GM19025 (cell line): ENCODE results near the gene RFXAP.

Experiments
- ATAC-seq: cut with Tn5 transposase; IDR thresholded peaks from one replicate; pipeline ENCODE4 v1.9.1; 2021; ENCODE audit warnings: mild to moderate bottlenecking, low read depth, moderate library complexity; ENCODE audit not compliant: unreplicated experiment

RFXAP gene

DNA sequence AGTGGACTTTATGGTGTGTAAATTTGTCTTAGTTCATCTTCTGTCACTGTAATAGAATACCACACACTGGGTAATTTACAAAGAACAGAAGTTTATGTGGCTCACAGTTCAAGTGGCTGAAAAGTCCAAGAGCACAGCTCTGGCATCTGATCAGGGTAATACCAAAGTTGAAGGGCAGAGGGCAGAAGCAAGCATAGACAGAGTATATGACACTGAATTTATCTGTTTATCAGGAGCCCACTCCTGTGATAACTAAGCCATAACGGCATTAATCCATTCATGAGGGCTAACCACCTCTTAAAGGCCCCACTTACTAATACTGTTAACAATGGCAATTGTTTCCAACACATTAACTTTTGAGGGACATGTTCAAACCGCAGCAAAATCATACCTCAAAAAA lies 4.0 kb upstream of the RFXAP start:
- no peak for ATAC-seq

DNA sequence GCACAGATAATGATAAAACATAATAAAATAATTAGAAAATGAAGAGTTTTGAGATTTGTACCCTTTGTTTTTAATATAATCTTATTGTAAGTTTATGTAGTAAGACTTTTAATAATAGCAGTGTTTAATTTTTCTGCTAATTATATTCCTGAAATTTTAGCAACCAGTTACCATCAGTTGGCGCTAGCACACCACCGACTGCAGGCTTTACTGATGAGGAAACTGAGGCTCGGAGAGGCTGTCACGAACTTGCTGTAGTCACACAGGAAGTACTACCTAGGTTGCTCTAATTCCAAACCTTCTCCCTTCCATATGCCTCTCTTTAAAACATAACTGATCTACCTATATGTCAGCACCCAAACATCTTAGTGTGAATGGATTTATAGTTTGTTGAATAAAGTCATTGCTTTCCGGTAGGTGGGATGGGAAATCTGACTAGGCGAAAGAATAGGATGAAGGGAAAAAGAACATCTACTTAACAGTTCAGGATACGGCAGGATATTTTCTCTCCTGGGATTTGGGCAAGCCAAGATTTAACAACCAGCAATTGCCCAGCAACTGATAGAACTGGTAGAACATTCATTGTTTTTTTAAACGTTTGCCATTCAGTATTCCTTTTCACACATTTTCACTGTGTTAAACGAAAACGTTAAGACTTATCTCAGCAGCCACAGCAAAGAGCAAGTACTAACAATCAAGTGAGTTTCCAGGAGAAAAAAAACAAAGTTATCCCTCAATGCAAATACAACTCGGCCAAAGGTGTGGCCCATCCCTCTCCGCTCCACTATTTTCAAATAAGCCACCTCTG lies 822 bp upstream of the RFXAP start:
- peak; percentile 0 for ATAC-seq

DNA sequence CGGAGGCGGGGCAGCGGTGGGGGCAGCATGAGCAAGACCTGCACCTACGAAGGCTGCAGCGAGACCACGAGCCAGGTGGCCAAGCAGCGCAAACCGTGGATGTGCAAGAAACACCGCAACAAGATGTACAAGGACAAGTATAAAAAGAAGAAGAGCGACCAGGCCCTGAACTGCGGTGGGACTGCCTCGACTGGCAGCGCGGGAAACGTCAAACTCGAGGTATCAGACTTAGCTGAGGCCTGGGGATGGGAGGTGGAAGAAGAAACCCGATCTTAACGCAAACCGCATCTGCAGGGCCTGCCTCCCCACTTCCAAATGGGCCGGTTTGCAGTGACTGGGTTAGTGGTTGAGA lies 693 bp downstream of the RFXAP start:
- peak; percentile 0 for ATAC-seq

DNA sequence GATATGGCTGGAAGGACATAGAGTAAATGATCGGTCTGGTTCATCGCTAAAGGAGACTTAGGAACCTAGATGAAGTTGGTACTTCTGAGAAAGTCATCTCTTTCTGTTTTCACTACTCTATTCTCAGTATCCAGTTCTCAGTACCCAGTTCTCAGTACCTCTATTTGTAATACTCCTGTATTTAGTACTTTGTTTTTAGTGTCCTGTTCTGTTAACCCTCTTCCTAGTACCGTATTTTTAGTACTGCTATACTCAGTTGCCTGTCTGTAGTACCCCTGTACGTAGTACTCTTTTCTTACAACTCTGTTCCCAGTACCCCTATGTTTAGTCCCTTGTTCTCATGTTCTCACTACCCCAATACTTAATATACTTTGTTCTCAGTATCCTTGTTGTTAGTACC lies 1.2 kb downstream of the RFXAP start:
- ATAC-seq: peak; percentile 30

DNA sequence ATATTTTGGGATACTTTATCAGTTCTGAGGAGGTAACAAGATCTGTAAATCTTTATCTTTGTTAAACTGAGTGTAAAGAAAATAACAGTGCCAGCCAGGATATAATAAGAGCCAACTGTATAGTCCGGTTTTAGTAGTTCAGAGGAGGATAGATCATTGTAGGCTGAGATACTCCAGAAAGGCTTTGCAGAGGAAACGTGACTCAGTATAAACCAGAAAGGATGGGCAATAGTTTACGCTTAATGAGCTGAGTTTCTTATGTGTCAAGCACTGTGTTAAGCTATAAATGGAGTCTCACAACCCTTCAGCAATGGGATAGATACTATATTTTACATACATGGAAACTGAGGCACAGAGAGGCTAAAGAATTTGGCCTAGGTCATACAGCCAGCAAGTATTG lies 3.8 kb downstream of the RFXAP start:
- ATAC-seq: no peak

DNA sequence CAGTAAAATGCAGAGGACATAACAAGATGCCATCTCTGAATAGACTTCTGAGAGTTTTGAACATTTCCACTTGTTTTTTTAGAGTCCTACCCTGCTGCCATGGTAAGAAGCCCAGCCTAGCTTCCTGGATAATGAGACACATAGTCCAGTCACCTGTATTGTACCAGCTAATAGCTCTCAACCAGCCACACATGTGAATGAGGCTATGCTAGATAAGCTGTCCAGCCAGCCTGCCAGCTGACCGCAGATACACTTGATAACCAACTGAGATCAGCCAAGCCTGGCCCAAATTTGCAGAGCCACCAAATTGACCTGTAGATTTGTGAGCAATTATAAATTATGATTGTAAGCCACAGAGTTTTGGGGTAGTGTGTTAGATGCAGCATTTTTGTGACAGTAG lies 10.7 kb downstream of the RFXAP start:
- no peak for ATAC-seq

DNA sequence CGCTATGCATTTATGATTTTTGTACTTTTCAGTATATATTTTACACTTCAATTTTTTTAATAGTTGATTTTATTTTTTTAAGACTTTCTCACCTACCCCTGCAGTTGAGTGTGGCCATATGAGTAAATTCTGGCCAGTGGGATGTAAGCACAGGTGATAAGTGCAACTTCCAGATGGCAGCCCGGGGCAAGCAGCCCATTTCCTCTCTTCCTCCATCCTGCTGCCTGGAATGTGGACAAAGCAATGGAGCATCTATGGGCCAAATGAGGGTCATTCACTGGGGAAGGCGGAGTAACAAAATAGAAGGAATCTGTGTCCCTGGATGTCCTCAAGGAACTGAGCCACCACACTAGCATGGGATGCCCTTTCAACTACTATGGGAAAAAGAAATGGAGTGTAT lies 12.3 kb downstream of the RFXAP start:
- no peak for ATAC-seq

DNA sequence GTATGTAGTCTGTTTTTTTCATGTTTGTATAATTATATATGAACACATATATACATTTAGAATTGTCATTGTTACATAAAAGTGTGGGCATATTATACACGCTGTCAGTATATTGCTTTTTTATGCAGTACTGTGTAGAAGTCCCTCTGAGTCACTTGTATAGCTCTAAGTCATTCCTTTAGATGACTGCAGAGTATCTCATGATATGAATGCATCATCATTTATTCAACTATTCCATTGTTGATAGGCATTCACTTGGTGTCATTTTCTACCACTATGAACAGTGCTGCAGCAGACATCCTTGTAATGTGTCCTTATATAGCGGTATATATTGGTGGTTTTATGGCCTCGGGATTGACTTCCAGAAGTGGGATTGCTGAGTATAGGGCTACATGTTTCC lies 15.3 kb downstream of the RFXAP start:
- ATAC-seq: no peak

DNA sequence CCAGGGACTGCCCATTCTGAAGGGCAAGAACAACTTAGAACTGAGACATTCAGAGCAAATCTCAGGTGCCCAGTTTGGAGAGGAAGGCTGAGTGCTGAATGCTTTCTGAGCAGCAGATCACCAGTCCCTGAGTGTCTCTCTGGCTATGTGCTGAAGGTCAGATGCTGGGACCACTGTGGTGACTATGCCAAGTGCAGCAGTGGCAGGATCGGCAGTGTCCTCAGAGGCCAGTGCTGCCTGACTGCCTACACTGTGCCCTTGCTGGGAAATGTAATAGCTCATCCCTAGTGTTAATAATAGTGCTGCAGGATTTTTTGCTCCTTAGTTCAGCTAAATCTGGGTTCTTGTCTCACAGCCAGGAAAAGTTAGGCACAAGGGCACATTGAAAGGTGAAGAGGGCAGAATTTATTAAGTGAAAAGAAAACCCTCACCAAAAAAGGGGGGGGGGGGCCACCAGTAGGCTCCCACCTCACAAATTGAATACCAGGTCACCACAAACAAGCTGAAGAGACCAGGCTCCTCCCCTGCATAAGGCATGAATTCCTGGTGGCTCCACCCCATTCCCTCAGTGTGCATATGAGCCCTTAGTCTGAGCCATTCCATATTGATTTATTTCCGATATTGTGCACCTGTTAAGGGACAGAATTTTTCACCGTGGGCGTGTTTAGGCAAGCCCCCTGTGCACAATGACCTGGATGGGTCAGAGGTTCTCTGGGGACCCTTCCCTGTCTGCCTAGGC lies 18.5 kb downstream of the RFXAP start:
- ATAC-seq: no peak

DNA sequence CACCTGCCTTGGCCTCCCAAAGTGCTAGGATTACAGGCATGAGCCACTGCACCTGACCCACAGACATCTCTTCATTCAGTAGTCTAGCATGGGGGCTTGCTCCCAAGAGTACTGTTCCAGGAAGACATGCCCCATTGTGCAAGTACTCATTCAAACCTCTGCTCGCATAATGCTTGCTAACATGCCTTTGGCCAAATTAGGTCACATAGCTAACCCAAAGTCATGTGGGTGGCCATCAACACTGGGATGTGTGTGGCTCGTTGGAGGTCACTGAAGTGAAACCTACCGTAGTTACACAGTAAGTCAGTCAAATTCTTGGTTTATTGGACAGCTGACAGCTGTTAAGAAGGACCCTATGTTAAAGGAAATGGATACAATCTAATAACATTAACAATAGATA lies 20.3 kb downstream of the RFXAP start:
- ATAC-seq: no peak

DNA sequence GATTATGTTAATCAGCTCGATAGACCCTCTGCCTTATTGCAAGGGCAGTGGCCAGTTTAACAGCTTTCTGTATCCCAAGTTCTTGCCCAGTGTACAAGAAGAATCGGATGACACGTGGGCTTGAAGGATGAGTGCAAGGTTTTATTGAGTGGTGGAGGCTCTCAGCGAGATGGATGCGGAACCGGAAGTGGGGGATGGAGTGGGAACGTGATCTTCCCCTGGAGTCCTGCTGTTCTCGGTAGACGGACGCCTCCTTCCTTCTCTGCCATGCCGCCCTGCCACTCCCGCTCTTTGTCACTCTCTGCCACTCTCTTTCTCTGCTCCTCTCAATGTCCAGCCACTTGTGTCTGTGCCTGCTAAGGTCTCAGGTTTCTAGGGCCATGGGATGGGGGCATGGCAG lies 21.0 kb downstream of the RFXAP start:
- ATAC-seq: no peak

DNA sequence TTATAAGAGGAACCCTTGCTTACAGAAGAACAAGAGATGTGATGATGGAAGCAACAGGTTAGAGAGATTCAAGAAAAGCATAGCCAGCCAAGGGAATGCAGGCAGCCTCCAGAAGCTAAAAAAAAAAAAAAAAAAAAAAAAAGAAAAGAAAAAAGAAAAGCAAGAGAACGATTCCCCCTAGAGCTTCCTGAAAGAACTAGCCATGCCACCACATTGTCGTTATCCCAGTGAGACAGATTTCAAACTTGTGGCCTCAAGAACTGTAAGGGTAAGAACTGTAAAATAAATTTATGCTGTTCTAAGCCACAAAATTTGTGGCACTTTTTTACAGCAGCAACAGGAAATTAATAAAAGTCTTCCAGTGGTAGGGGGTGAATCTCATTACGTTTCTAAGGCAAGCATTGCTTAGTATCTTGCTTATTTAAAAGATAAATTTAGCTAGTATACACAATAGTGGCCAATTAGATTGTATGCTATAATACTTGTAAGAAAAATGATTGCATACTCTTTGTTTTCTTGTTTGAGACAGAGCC lies 21.8 kb downstream of the RFXAP start:
- ATAC-seq: no peak

DNA sequence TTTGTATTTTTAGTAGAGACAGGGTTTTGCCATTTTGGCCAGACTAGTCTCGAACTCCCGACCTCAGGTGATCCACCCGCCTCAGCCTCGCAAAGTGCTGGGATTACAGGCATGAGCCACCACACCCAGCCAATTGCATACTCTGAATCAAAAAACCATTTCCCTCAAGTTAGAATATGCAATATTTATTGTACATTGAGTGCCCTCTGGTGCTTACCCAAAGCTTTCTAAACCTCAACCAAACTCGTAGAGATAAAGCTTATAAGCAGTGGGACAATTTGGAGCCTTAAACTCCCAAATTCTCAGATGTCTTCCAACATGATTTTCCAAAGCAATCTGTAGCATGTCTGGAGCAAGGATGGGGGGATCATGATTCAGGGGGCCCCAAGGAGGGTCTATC lies 22.4 kb downstream of the RFXAP start:
- no peak for ATAC-seq

DNA sequence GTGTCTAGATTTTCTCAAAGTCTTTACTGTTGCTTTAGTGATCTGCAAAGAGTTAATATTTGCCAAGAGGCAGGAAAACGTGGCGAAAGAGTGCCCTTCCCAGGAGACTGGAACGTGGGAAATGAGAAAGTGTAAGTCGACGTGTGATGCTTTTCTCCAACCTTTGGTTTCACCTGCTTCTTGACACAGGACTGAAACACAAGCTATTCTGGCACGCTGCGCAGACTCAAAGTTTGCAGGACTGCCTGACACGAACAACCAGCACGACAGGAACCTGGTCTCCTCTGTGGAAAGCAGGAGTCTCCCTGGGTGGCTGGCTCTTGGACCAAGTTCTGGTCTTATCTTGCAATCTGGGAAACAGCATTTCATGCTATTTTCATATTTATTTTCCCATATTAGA lies 28.6 kb downstream of the RFXAP start:
- no peak for ATAC-seq

DNA sequence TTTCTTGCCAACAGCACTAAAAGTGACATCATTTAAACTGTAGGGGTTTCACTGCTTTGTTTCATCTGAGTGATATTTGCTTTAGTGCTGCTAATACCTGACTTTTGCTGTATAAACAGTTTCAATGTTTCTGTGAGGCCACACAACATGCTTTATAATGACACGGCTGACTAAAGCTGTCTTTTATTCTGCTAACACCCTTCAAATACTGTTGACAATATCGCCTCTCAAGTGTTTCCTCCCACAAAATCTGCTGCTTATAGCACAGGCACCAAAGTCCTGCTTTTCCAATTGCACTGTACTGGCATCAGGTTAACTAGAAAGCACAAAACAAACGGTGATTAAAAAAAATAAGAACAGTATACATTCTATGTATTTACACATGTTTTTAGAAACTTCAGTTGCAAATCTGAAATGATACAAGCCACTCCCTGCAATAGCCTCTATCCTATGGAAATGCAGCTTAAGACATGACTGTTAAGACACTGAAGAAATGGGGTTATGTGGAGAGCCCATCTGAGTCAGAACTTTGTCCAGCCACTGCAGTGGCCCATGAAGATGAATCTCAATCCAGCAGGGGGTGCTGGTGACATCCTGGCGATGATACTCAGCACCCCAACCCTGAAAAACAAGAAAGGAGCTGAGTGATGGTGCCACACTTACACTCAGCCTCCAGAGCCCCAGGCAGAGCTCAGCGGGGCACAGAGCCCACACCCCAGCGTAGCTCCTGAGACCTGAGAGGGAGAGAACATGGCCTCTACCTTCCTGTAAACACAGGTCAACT lies 29.4 kb downstream of the RFXAP start:
- no peak for ATAC-seq

DNA sequence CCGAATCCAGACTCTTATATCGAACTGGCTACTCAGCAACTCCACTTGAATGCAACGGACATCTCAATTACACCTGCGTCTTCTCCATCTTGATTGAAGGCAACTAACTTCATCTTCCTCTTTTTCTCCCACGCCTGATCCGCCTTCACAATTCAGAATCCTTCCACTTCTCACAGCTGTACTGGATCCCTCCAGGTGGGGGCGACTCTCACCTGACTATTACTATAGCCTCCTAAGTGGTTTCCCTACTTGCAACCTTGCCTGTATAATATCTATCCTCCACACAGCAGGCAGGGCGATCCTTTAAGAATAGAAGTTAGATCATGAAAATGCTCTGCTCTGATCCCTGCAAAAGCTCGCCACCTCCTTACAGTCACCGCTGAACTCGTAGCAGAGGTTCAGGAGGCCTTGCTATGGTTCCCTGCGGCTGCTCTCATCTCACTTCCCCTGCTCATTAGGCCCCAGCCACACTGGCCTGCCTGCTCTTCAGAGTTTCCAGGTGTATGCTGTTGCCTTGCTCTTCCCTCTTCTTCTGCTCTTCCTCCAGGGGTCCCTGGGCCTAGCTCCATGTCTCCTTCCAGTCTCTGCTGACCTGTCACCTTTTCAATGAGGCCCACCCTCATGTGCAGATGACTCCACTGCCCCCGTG lies 31.9 kb downstream of the RFXAP start:
- ATAC-seq: no peak

DNA sequence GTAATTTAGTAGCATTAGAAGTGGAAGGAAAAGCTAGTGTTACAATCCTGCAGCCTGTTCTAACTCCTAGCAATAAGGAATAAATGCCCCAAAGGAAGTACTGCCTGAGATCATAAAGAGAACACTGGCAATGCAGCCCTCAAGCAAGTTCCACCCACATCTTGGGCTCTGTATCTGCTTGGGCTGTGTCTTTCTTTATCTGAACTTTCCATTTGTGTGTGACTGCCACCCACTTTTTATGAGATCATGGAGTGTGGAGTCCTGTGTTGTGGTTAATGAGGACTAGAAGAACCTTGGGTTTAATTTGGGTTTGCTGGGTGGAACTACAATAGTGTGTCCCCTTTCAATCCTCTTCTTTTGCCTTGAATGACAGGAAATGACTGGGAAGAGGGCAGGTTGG lies 38.2 kb downstream of the RFXAP start:
- no peak for ATAC-seq

DNA sequence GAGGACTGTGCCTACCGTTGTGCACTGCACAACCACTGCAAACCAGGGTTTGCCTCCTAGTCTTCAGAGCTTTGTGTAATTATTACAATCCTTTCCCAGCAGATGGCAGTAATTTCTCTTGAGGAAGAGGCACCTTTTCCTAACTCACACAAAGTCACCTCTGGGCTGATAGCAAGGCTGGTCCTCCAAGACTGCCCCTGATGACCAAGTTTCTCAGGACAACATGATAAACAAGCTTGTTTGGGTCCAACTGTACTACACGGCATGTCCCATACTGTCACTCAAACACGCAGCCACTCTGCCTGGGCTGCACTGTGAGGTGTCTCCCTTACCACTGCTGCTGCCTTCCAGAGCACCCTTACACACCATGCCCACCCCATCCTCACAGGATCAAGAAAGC lies 39.3 kb downstream of the RFXAP start:
- ATAC-seq: no peak

DNA sequence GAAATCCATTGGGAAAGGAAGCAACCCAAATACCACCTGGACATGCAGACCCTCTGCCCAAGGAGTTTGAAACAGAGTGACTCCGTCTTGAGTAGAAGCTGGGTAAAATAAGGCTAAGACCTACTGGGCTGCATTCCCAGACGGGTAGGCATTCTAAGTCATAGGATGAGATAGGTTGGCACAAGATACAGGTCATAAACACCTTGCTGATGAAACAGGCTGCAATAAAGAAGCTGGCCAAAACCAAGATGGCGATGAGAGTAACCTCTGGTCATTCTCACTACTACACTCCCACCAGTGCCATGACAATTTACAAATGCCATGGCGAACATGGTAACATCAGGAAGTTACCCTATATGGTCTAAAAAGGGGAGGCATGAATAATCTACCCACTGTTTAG lies 40.2 kb downstream of the RFXAP start:
- ATAC-seq: no peak

DNA sequence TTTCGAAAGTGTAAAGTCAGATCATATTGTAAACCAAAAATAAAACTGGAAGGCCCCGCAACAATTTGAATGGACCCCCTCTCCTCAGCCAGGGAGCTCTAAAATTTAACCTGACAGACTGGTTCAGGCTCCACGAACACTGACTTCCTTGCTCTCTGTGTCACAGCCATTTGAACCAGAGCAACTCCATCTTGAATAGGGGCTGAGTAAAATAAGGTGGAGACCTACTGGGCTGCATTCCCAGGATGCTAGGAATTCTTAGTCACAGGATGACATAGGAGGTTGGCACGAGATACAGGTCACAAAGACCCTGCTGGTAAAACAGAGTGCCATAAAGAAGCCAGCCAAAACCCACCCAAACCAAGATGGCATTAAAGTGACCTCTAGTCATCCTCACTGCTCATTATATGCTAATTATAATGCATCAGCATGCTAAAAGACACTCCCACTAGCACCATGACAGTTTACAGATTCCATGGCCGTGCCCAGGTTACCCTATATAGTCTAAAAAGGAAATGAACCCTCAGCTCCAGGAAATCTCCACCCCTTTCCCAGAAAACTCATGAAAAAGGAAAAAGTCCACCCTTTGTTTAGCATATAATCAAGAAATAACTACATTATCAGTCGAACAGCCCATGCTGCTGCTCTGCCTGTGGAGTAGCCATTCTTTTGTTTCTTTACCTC lies 43.1 kb downstream of the RFXAP start:
- no peak for ATAC-seq
